SK-N-DZ (cell line): ENCODE measurements around the gene PNKD.
A peak's percentile ranks its signal among the peaks of the same experiment; 100 is the strongest.

ENCODE experiments used
- DNase-seq: peaks from one replicate; pipeline ENCODE4 v3.0.0-alpha.2; 2015; ENCODE audit warnings: low spot score

PNKD gene

DNA sequence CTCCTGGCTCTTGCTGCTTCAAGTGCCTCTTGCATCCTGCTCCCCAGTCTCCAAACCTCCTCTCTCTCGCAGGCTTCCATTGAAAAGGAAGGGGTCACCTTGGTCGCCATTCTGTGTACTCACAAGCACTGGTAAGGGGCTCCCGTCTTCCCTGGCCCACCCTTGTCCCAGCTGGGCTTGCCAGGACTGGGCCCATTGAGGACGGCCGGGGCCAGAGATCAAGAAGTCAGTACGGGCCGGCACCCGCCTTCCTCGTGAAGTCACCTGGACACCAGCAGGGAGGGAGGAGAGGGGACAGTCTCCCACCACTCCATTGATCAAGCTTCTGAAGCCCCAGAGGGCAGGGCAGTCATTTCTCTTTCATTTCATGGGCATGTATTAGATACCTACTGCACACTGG is 70.3 kb downstream of the PNKD start:
- no peak for DNase-seq

GRCh38 chr2:218341381-218341780 is 71.1 kb downstream of the PNKD start:
- DNase-seq = no peak

GRCh38 chr2:218342837-218343236 is 72.5 kb downstream of the PNKD start:
- DNase-seq = no peak

GRCh38 chr2:218343591-218343990 is 73.3 kb downstream of the PNKD start:
- DNase-seq = no peak

GRCh38 chr2:218344090-218344754 is 73.9 kb downstream of the PNKD start:
- no peak for DNase-seq

DNA sequence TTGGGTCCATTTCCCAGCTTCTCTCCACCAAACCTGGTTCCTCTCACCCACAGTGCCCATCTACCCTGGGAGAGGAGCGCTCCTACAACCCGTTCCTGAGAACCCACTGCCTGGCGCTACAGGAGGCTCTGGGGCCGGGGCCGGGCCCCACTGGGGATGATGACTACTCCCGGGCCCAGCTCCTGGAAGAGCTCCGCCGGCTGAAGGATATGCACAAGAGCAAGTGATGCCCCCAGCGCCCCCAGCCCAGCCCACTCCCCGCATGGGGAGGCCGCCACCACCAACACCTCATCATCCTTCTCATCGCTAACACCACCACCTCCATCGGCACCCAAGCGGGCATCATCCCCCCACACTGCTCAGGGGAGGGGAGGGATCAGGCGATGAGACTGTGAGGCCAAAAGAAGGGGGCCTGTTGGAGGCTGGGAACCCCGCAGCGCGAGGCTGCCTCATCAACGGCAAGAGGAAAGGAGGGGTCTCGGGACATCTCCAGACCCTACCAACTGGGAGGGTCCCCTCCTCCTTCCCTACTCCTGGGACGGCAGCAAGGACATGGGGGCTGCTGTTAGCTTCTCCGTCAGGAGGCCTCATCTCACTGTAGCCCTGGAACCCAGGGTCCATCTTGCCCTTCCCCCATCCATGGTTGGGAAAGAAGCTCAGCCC is 74.6 kb downstream of the PNKD start:
- no peak for DNase-seq

DNA sequence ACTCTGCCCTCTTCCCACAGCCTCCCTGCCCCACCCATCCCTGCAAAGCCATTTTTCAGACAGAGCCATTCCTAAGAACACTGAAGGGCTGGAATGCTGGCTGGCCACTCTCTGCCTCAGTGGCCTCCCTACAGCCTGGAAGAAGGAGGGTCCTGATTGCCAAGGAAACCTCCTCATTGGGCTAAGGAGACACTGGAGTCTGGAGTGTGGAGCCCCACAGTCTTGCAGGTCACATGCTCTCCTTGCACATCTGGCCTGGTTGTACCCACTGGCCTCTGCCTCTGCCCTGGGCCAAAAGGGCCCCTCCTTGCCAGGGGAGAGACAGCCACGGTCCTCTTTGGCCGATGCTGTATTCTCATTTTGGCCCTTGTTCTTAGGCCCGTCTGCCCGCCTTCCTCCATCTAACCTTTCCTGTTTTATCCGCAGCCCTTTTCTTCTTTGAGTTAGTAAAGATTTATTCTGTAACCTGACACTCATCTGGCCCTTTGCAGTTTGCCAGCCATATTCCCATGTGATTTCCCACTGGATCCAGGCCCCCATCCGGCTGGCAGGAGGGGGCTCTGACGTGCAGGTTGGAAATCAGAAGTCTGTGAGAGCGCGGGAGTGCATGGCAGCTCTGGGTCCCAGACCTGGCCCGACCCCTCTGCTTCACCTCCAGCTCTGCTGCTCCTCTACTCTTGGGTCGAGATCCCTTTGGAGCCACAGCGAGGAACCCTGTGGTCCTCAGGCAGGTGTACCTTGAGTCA is 75.3 kb downstream of the PNKD start:
- DNase-seq = peak; percentile 31

- DNase-seq = no peak
Measured at GRCh38 chr2:218347172-218347571, 76.9 kb downstream of the PNKD start.

- DNase-seq = no peak
Measured at GRCh38 chr2:218354045-218354444, 83.7 kb downstream of the PNKD start.

DNA sequence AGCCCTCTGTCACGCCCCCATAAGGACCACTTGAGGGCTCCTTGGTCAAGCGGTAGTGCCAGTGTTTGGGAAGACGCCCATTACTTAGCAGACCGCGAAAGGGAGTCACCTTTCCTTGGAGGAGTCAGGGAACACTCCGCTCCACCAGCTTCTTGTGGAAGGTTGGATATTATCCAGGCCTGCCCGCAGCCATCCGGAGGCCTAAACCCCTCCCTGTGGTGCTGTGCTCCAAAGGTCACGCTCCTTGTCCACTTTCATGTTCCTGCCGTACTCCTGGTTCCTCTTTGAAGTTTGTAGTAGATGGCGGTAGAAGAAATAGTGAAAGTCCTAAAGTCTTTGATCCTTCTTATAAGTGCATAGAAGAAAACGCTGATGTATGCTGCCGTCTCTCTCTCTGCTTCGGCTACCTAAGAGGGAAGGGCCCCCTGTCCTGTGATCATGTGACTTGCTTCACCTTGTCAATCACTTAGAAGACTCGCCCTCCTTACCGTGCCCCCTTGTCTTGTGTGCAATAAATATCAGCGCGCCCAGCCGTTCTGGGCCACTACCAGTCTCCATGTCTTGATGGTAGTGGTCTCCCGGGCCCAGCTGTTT is 84.6 kb downstream of the PNKD start:
- no peak for DNase-seq

GRCh38 chr2:218357236-218358177 is 87.2 kb downstream of the PNKD start:
- no peak for DNase-seq

- DNase-seq = no peak
Measured at GRCh38 chr2:218360453-218360852, 90.1 kb downstream of the PNKD start.

DNA sequence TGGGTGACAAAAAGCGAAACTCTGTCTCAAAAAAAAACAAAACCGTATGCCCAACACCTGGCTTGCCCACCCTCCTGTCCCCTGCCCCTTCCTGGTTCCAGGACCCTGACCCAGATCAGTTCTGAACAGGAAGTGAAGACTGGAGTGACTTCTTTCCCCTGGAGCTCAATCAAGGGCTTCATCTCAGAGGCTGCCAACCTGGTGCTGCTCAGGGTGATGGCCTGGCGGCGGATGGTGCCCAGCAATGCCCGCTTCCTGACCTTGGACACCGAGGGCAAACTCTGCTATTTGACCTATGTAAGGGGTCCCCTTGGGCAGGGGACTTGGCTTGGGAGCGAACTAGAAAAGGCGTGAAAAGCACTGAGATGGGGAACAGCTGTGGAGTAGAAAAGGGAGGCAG is 92.3 kb downstream of the PNKD start:
- no peak for DNase-seq

DNA sequence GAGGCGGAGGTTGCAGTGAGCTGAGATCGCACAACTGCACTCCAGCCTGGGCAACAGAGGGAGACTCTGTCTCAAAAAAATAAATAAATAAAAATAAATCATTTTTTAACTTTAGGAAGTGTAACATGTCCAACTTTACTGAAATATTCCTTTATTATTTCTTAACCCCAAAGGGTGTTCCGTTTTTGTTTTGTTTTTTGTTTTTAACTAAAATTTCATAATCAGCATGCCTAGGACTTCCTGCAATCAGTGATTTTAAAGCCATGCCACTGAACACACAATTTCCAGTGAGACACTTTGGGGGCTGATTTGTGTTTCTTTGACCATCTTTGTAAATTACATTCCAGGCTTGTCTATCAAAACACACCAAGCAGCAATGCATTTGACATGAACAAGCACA is 93.4 kb downstream of the PNKD start:
- DNase-seq = no peak

DNA sequence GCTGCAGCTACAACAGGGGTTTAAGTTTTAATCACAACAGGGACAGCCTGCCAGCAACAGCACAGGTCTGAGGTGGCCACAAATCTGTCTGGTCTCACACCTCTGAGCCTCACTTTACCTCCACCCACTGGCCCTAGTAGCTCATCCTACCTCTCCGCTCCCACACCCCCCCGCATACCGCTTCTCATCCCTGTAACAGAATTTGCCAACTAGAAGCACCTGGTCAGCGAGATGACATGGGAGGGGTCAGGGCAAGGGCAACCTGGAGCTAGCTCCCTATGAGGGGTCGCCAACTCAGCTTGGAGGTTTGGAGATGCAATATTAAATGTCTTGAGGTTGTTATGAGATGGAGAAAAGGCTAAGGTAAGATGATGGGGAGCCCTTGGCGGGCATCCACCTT is 93.9 kb downstream of the PNKD start:
- no peak for DNase-seq

GRCh38 chr2:218366621-218367414 is 96.5 kb downstream of the PNKD start:
- no peak for DNase-seq

- no peak for DNase-seq
Measured at GRCh38 chr2:218367415-218368149, 97.3 kb downstream of the PNKD start.

DNA sequence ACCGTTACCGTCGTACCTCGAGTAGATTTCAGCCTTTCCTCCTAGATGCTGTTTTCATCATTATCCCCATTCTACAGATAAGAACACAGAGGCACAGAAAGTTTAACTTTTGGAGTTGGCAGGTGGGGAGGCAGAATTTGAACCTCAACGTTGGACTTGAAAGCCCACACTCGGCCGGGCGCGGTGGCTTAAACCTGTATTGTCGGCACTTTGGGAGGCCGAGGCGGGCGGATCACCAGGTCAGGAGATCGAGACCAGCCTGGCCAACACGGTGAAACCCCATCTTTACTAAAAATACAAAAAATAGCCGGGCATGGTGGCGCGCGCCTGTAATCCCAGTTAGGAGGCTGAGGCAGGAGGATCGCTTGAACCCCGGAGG is 97.8 kb downstream of the PNKD start:
- DNase-seq = no peak

- no peak for DNase-seq
Measured at GRCh38 chr2:218368621-218369153, 98.4 kb downstream of the PNKD start.

DNA sequence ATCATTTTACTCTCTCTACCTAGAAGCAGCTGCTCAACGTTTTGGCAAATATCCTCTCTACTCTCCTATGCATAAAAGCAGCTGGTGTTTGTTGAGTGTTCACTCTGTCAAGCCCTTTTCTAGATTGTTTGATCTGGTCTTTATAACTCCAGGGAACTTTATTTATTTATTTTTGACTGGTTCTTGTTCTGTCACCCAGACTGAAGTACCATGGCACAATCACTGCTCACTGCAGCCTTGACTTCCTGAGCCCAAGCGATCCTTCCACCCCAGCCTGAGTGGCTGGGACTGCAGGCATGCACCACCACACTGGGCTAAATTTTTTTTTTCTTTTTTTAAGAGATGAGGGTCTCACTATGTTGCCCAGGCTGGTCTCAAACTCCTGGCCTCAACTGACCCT is 99.0 kb downstream of the PNKD start:
- no peak for DNase-seq
